Small intestine (tissue), 7 donors: ENCODE data around the gene BMAL1. TPM values are rescaled to one million over a fixed set of nuclear protein-coding genes. Genes with fewer than 3 reads are reported as not detected.

Experiments
- DNase-seq, 2 donors: peaks; one replicate each; pipeline versions ENCODE4 v3.0.0 to v3.0.0-alpha.2; 2013
- FAIRE-seq: peaks from 2 replicates; lab custom pipeline; 2012; peaks lifted over from hg19 to GRCh38; lab: Jason Lieb, UNC
- H3K27ac ChIP-seq, 3 donors: one replicate each; pipeline ENCODE4 v1.5.1; 2013; ENCODE audit warnings: low read length in 2 of 3, mild to moderate bottlenecking in 2 of 3, control low read depth in 1 of 3, inconsistent platforms in 1 of 3, low read depth in 1 of 3, moderate library complexity in 1 of 3
- H3K27me3 ChIP-seq, 3 donors: one replicate each; pipeline ENCODE4 v1.6.1; 2013; ENCODE audit warnings: low read length in 3 of 3, inconsistent platforms in 1 of 3; ENCODE audit not compliant: control insufficient read depth in 3 of 3, insufficient read depth in 3 of 3
- H3K36me3 ChIP-seq, 3 donors: one replicate each; pipeline ENCODE4 v1.6.1; 2013; ENCODE audit warnings: low read length in 3 of 3, inconsistent platforms in 1 of 3, low read depth in 1 of 3, mild to moderate bottlenecking in 1 of 3, moderate library complexity in 1 of 3; ENCODE audit not compliant: control insufficient read depth in 3 of 3, insufficient read depth in 2 of 3
- H3K4me1 ChIP-seq, 3 donors: one replicate each; pipeline ENCODE4 v1.6.1; 2013; ENCODE audit warnings: low read length in 2 of 3, inconsistent platforms in 1 of 3, low read depth in 1 of 3, mild to moderate bottlenecking in 1 of 3, moderate library complexity in 1 of 3; ENCODE audit not compliant: control insufficient read depth in 3 of 3, insufficient read depth in 2 of 3
- H3K4me3 ChIP-seq, 3 donors: one replicate each; pipeline ENCODE4 v1.5.1; 2013; ENCODE audit warnings: low read length in 3 of 3, control low read depth in 1 of 3, inconsistent platforms in 1 of 3, low read depth in 1 of 3, mild to moderate bottlenecking in 1 of 3, moderate library complexity in 1 of 3
- H3K9me3 ChIP-seq, 2 donors: one replicate each; pipeline ENCODE4 v1.6.1; 2013; ENCODE audit warnings: low read depth in 1 of 2, low read length in 1 of 2; ENCODE audit not compliant: control insufficient read depth in 2 of 2, insufficient read depth in 1 of 2
- WGBS, 3 donors: extraction: QIAGEN DNeasy Blood & Tissue Kit; methylation state at CpG; one replicate each; pipeline ENCODE4 v1.1.7; 2013; 5-methylcytosine and 5-hydroxymethylcytosine counted together
- polyA plus RNA-seq, 4 donors: library from polyadenylated mRNA; stranded (reverse) in 3 of 4; unstranded in 1 of 4; fragments of 200-250 nt in 3 of 4; fragments of 120-200 nt in 1 of 4; gene quantifications; one replicate each; pipeline versions ENCODE4 v1.2.1 to v1.2.3, GENCODE V29; 2013
- donor health status: healthy with polysubstance abuse.
- donor health status: control.
- donor health status: control.
- donor health status: Bipolar disorder and iron deficiency.
- donor health status: healthy.

BMAL1 gene
- polyA plus RNA-seq, 4 donors, result 4.6 to 18.3 (median 10.0) TPM

DNA sequence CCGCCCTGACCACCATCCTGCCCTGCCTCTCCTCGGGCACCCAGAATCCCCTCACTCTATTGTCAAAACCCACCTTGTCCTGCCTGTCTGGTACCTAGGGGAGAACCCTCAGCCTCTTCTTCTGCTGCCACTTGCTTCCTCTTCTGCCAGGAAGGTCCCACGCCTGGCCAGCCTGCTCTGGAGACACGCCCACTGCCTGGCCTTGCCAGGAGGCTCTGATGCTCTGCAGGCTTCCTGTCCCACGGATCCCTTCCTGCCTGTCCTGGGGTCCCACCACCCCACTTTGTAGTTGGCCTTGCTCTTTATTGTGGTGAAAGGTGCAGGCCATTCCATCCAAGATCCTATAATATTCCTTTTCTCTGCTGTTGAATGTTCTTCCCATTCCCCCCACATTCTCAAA is 63.4 kb downstream of the BMAL1 start:
- FAIRE-seq, result no peak
- no peak overlapping the region for H3K4me3 ChIP-seq
- H3K27ac ChIP-seq, result no peak overlapping the region
- no peaks in the 10 kb centered on the region for H3K27me3 ChIP-seq
- no peaks in the 10 kb centered on the region for H3K9me3 ChIP-seq
- peak in 1 of 2 donors; percentile 12 for DNase-seq
- peaks cover 0 to 9% (median 3%) of the 10 kb centered on the region in 3 donors for H3K4me1 ChIP-seq
- WGBS, 3 donors, result 59 to 65% (median 63%) methylated on average over 5 of the region's 5 CpGs
- no peaks in the 10 kb centered on the region for H3K36me3 ChIP-seq

- WGBS, 3 donors, result 84 to 97% (median 88%) methylated on average over 4 of the region's 4 CpGs
- Histone ChIP-seq H3K27ac (no peak overlapping the region), H3K36me3 (no peaks in the 10 kb centered on the region), H3K4me3 (no peak overlapping the region), H3K27me3 (no peaks in the 10 kb centered on the region), H3K9me3 (no peaks in the 10 kb centered on the region), H3K4me1 (peaks cover 0 to 9% (median 3%) of the 10 kb centered on the region in 3 donors)
- no peak for DNase-seq
- FAIRE-seq, result no peak
Measured at GRCh38 chr11:13343067-13343466, 65.5 kb downstream of the BMAL1 start.

GRCh38 chr11:13343931-13344717 is 66.5 kb downstream of the BMAL1 start:
- DNase-seq (peak; percentile 80 to 81), FAIRE-seq (no peak)
- 68 to 70% (median 69%) methylated on average over 10 of the region's 10 CpGs for WGBS, 3 donors

DNA sequence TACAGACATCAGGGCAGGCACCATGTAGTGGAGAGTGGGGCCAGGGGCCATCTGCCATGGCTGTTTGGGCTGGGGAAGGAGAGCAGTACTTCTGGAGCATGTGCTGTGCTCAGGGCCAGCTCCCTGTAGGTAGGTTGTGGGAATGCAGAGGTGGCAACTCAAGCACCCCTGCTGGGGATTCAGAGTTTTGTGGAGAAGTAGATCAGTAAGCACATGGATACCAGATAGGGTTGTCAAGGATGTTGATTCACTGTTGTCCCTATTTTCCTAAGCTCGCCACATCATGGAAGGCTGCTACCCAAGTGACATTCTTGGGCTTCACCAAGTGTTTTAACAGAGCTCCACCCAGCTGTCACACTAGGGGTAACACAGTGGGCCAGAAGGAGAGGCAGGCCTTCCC is 67.2 kb downstream of the BMAL1 start:
- Histone ChIP-seq H3K9me3 (no peaks in the 10 kb centered on the region), H3K27ac (no peak overlapping the region), H3K4me3 (no peak overlapping the region), H3K4me1 (peaks cover 0 to 9% (median 0%) of the 10 kb centered on the region in 3 donors), H3K27me3 (no peaks in the 10 kb centered on the region), H3K36me3 (no peaks in the 10 kb centered on the region)
- 94 to 100% (median 97%) methylated on average over 1 of the region's 1 CpG for WGBS, 3 donors
- no peak for FAIRE-seq
- DNase-seq, result no peak

More at GRCh38 chr11:13343931-13344717, 66.5 kb downstream of the BMAL1 start:
- Histone ChIP-seq H3K4me3 (no peak overlapping the region), H3K27ac (no peak overlapping the region), H3K27me3 (no peaks in the 10 kb centered on the region), H3K9me3 (no peaks in the 10 kb centered on the region), H3K4me1 (peaks cover 0 to 9% (median 0%) of the 10 kb centered on the region in 3 donors), H3K36me3 (no peaks in the 10 kb centered on the region)

DNA sequence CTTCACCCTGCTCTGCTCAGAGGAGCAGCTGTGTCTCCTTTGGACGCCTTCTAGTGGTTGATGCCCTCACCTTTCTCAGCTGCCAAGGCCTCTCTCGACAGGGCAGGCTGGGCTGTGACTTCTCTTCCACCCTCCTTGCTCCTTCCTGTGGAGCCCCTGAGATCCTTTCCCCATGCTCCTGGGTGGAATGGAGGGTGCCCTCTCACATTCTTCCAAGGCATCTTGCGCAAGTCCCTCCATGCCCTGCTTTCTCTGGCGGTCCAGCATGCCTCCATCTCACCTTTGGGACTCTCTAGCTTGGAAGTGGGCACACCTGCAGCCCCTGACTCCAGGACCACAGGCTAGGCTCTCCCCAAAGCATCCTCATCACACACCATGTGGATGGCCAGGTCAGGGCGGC is 68.9 kb downstream of the BMAL1 start:
- Histone ChIP-seq H3K27me3 (no peaks in the 10 kb centered on the region), H3K9me3 (no peaks in the 10 kb centered on the region), H3K4me1 (no peaks in the 10 kb centered on the region), H3K4me3 (no peak overlapping the region), H3K36me3 (peaks cover 0 to 2% (median 0%) of the 10 kb centered on the region in 3 donors), H3K27ac (no peak overlapping the region)
- FAIRE-seq (no peak), DNase-seq (no peak)
- 87 to 92% (median 90%) methylated on average over 5 of the region's 5 CpGs for WGBS, 3 donors

DNA sequence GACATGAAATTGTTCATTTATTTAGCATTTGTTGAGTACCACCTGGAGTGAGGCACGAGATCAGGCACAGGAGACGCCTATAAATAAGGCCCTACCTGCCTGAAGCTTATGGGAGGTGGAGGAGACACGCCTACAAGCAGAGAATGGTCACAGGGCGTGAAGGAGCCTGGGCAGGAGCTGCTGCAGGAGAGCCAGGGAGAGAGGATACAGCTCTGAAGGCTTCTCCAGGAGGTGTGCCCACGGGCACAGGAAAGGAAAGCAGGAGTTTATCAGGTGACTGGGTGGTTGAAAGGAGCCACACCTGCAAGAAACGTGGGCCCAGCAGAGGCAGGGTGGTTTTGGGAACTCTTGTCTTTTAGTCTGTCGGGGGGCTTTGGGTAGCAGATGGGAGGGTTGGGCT is 70.3 kb downstream of the BMAL1 start:
- Histone ChIP-seq H3K9me3 (no peaks in the 10 kb centered on the region), H3K36me3 (peaks cover 0 to 2% (median 1%) of the 10 kb centered on the region in 3 donors), H3K4me3 (no peak overlapping the region), H3K27me3 (no peaks in the 10 kb centered on the region), H3K4me1 (no peaks in the 10 kb centered on the region), H3K27ac (no peak overlapping the region)
- no peak for DNase-seq
- WGBS, 3 donors, result 51 to 68% (median 56%) methylated on average over 7 of the region's 7 CpGs
- FAIRE-seq, result no peak

DNA sequence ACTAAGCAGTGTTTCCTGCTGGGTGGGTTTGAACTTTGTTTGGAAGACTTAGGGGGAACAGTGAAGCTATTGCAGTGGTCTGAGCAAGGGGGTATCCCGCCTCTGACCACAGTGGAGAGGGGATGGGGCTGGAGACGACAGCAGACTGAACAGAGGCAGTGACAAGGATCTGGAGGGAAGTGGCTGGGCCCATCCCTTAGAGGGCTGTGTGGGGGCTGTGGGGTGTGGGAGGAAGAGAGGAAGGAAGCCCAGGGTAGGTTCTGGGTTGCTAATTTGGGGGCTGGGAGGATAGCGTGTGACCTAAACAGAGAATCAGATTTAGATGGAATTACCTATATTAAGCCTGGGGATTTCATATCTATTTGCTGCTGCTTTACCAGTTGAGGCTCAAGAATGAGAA is 70.7 kb downstream of the BMAL1 start:
- H3K4me3 ChIP-seq, result no peak overlapping the region
- H3K4me1 ChIP-seq, result no peaks in the 10 kb centered on the region
- DNase-seq, result no peak
- peaks cover 0 to 2% (median 1%) of the 10 kb centered on the region in 3 donors for H3K36me3 ChIP-seq
- no peaks in the 10 kb centered on the region for H3K27me3 ChIP-seq
- H3K27ac ChIP-seq, result no peak overlapping the region
- no peak for FAIRE-seq
- WGBS, 3 donors, result 62 to 81% (median 69%) methylated on average over 3 of the region's 3 CpGs
- H3K9me3 ChIP-seq, result no peaks in the 10 kb centered on the region

DNA sequence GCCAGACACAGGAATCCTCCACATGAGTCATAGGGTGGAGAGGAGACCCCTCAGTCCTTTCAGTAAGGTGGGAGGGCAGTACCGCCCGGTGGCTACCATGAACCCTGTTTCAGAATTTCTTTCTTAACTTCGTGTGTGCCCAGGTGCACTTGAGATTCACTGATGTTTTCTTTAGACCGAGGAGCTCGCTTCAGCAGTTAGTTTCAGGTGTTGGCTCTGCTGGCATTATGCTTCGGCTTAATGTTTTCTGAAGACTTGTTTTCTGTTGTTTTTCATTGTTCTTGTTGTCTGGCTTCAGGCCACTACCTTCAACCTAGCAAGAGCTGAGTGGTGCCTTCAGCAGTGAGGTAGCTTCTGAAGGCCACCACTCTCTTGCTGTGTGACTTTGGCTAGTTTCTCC is 71.5 kb downstream of the BMAL1 start:
- Histone ChIP-seq H3K4me1 (no peaks in the 10 kb centered on the region), H3K27ac (no peak overlapping the region), H3K27me3 (no peaks in the 10 kb centered on the region), H3K9me3 (no peaks in the 10 kb centered on the region), H3K36me3 (peaks cover 0 to 2% (median 1%) of the 10 kb centered on the region in 3 donors), H3K4me3 (no peak overlapping the region)
- DNase-seq (no peak), FAIRE-seq (no peak)
- 92 to 93% (median 93%) methylated on average over 6 of the region's 6 CpGs for WGBS, 3 donors
